BE2C (cell line): ENCODE data around the gene GPATCH4.

Experiments used
- DNase-seq: peaks from one replicate; pipeline ENCODE4 v3.0.0-alpha.2; 2020
- H3K27me3 ChIP-seq: fragments of 250-450 bp; sonication (Bioruptor Pico); 2 replicates; pipeline ENCODE4 v1.5.1; 2020; ENCODE audit warnings: mild to moderate bottlenecking
- H3K36me3 ChIP-seq: fragments of 250-450 bp; sonication (Bioruptor Pico); 2 replicates; pipeline ENCODE4 v1.5.1; 2020; ENCODE audit warnings: mild to moderate bottlenecking
- H3K4me1 ChIP-seq: fragments of 250-450 bp; sonication (Bioruptor Pico); 2 replicates; pipeline ENCODE4 v1.5.1; 2020
- H3K4me3 ChIP-seq: 2 replicates; pipeline ENCODE4 v1.5.1; 2011; ENCODE audit warnings: low read depth, low read length
- H3K9me3 ChIP-seq: fragments of 250-450 bp; sonication (Bioruptor Pico); 2 replicates; pipeline ENCODE4 v1.5.1; 2020
- CTCF ChIP-seq: IDR thresholded peaks from 2 replicates; pipeline ENCODE4 v1.5.1; 2012; ENCODE audit warnings: mild to moderate bottlenecking, low read depth, low read length

Gene GPATCH4

GRCh38 chr1:156547982-156548381 is 53.3 kb downstream of the GPATCH4 start:
- H3K36me3 ChIP-seq = peaks cover 6% of the 10 kb centered on the region; the same call in 1 of the 2 replicates
- TF ChIP-seq CTCF = no peak
- no peak for DNase-seq
- no peaks in the 10 kb centered on the region for H3K4me1 ChIP-seq
- H3K4me3 ChIP-seq = no peak overlapping the region
- no peaks in the 10 kb centered on the region for H3K27me3 ChIP-seq
- no peaks in the 10 kb centered on the region for H3K9me3 ChIP-seq

GRCh38 chr1:156547434-156547833 is 53.8 kb downstream of the GPATCH4 start:
- no peaks in the 10 kb centered on the region for H3K27me3 ChIP-seq

GRCh38 chr1:156546267-156546666 is 55.0 kb downstream of the GPATCH4 start:
- H3K4me1 ChIP-seq = no peaks in the 10 kb centered on the region
- H3K27me3 ChIP-seq = no peaks in the 10 kb centered on the region
- no peak overlapping the region for H3K4me3 ChIP-seq
- H3K9me3 ChIP-seq = no peaks in the 10 kb centered on the region
- H3K36me3 ChIP-seq = peaks cover 6% of the 10 kb centered on the region; the same call in 1 of the 2 replicates
- TF ChIP-seq CTCF = no peak
- DNase-seq = no peak

More at GRCh38 chr1:156547434-156547833, 53.8 kb downstream of the GPATCH4 start:
- no peak for TF ChIP-seq CTCF
- H3K9me3 ChIP-seq = no peaks in the 10 kb centered on the region
- H3K36me3 ChIP-seq = peaks cover 6% of the 10 kb centered on the region; the same call in 1 of the 2 replicates
- DNase-seq = no peak
- H3K4me3 ChIP-seq = no peak overlapping the region
- no peaks in the 10 kb centered on the region for H3K4me1 ChIP-seq

GRCh38 chr1:156544592-156545102 is 56.6 kb downstream of the GPATCH4 start:
- peaks cover 6% of the 10 kb centered on the region; the same call in 1 of the 2 replicates for H3K36me3 ChIP-seq
- H3K4me3 ChIP-seq = no peak overlapping the region
- no peak for TF ChIP-seq CTCF
- no peak for DNase-seq
- H3K4me1 ChIP-seq = no peaks in the 10 kb centered on the region
- no peaks in the 10 kb centered on the region for H3K27me3 ChIP-seq
- no peaks in the 10 kb centered on the region for H3K9me3 ChIP-seq
